ENCODE measurements around the gene EPHB2.

The EPHB2 gene

DNA sequence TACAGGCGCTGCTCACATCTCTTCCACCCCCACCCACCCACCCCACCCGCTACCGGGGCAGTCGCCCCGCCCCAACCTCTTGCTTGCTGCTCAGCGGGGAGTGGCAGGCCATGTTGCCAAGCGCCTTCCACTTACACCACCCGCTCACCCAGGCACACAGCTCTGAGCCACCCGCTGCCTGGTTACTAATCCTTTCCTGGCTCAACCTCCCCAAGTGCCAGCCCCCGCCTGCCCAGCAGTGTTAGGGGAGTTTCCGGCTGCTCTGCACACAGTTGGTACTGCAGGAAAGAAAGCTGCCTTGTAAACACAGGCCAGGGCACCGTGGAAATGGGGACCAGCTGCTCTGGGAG is 205.8 kb downstream of the EPHB2 start:
- H3K27ac Mint-ChIP-seq, result no peak overlapping the region
- no peak for ATAC-seq (replicated peaks)
- no peak for DNase-seq
- no peak overlapping the region for H3K4me3 Mint-ChIP-seq
- peaks cover 3% of the 10 kb centered on the region for H3K36me3 Mint-ChIP-seq (ENCODE audit: insufficient read depth)
- peaks cover 32 to 49% of the 10 kb centered on the region in 2 donors for H3K27me3 Mint-ChIP-seq
- no peaks in the 10 kb centered on the region for H3K9me3 Mint-ChIP-seq
- no peaks in the 10 kb centered on the region for H3K4me1 Mint-ChIP-seq (ENCODE audit: low read depth in 2 of 2)

DNA sequence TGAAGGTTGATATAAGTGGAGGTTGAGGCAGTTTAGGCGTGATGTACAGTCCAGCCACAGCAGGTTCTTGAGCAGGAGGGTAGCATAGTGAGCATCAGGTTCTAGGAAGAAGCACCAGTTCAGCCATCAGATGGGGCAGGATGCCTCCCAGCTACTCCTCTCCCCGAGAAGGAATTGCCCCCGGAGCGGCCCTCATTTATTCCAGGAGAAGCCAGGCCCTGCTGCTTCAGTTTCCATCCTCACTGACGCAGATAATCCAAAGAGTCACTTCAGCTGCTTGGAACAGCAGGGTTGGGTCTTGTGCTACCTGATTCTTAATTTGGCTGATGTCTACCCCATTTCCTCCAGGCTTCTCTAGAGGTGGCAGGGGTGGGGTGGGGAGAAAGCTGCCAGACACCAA is 207.3 kb downstream of the EPHB2 start:
- ATAC-seq (replicated peaks), result no peak
- H3K36me3 Mint-ChIP-seq (ENCODE audit: insufficient read depth), result peaks cover 3% of the 10 kb centered on the region
- no peaks in the 10 kb centered on the region for H3K9me3 Mint-ChIP-seq
- DNase-seq, result no peak
- H3K27me3 Mint-ChIP-seq, result peaks cover 35 to 55% of the 10 kb centered on the region in 2 donors
- H3K27ac Mint-ChIP-seq, result no peak overlapping the region
- no peak overlapping the region for H3K4me3 Mint-ChIP-seq
- H3K4me1 Mint-ChIP-seq (ENCODE audit: low read depth in 2 of 2), result no peaks in the 10 kb centered on the region

DNA sequence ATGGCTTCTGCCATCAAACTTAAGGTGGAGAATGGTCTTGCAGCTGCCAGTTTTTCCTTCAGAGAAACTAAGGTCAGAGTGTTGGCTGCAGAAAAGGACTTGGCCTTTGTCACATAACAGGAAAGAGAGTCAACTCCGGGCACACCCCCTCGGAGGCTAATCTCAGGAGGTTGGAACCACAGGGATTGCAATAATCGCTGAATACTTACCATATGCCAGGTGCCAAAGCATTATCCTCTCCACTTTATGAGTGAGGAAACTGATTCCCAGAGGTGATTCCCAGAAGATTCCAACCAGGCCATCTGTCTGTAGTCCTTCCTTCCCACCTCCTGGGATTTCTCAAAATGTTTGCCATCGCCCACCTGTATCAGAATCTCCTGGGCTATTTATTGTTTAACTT is 208.0 kb downstream of the EPHB2 start:
- no peak for DNase-seq
- Mint-ChIP-seq H3K27me3 (peaks cover 32 to 62% of the 10 kb centered on the region in 2 donors), H3K4me1 (ENCODE audit: low read depth in 2 of 2) (no peaks in the 10 kb centered on the region), H3K36me3 (ENCODE audit: insufficient read depth) (peaks cover 3% of the 10 kb centered on the region), H3K27ac (no peak overlapping the region), H3K9me3 (no peaks in the 10 kb centered on the region), H3K4me3 (no peak overlapping the region)
- no peak for ATAC-seq (replicated peaks)

DNA sequence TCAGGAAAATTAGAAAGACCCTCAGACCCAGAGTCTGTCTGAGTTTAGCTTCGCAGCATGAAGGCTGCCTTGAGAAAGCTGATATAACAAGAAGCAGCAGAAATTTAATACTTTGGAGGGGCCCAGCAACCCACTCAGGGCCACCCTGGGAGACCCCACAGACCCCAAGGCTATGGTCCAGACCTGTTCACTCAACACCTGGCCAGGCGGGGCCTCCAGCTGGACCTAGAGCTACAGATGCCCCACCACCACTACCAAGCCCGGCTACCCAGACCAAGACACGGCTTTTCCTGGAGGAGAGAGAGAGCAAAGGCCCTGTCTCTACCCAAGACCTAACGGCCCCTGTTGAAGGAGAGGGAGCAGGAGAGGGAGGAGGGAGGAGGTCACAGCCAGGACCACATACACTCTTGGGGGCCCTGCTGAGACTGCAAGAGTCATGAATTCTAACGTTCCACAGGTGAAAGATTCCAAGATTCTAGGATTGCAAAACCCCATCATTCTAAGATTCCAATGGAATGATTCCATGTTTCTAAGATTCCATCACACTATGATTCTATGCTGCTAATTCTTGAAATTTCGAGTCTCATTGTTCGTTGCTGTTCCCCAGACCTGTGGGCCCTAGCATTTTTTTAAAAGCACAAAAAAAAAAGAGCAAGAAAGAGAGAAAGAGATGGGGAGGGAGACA is 208.8 kb downstream of the EPHB2 start:
- no peak for DNase-seq
- H3K4me1 Mint-ChIP-seq (ENCODE audit: low read depth in 2 of 2), result no peaks in the 10 kb centered on the region
- H3K36me3 Mint-ChIP-seq (ENCODE audit: insufficient read depth), result peaks cover 3% of the 10 kb centered on the region
- no peaks in the 10 kb centered on the region for H3K9me3 Mint-ChIP-seq
- peaks cover 38 to 67% of the 10 kb centered on the region in 2 donors for H3K27me3 Mint-ChIP-seq
- ATAC-seq (replicated peaks), result no peak
- no peak overlapping the region for H3K27ac Mint-ChIP-seq
- no peak overlapping the region for H3K4me3 Mint-ChIP-seq

DNA sequence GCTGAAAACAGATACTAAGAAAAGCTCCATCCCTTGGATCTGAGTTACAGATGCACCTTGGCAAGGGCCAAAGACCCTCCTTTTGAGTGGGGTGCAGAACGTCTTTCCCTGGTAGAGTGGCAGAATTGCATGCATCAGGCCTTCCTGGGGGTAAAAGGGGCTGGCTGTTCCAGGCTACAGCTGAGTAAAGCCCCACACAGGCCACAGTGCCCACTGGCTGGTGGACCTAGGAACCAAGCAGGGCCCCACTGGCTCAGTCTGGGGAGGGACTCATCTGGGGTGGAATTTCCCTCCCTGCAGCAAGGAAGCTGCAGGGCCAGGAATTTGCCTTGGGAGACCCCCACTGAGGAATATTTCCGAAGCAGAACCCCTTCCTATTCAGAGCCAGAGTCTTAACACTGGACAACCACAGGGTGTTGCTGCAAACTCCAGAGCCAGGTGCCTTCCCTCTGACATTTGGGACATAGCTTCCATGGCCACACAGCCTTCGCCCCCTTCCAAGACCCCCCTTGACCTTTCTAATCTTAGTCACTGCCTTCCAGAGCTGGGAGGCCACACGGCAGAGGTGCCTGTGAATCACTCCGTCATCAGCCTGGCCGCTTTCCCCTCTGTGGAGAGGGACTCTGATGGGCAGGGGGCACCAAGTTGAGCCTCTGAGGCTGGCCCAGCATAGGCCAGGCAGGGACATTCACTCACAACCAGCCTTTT is 209.5 kb downstream of the EPHB2 start:
- no peak overlapping the region for H3K4me3 Mint-ChIP-seq
- ATAC-seq (replicated peaks), result no peak
- H3K9me3 Mint-ChIP-seq, result no peaks in the 10 kb centered on the region
- no peak overlapping the region for H3K27ac Mint-ChIP-seq
- H3K4me1 Mint-ChIP-seq (ENCODE audit: low read depth in 2 of 2), result peaks cover 0 to 1% of the 10 kb centered on the region in 2 donors
- no peak for DNase-seq
- H3K27me3 Mint-ChIP-seq, result peaks cover 38 to 67% of the 10 kb centered on the region in 2 donors
- H3K36me3 Mint-ChIP-seq (ENCODE audit: insufficient read depth), result peaks cover 3% of the 10 kb centered on the region

GRCh38 chr1:22920734-22921451 is 210.3 kb downstream of the EPHB2 start:
- H3K27me3 Mint-ChIP-seq, result peaks cover 35 to 64% of the 10 kb centered on the region in 2 donors
- H3K4me3 Mint-ChIP-seq, result no peak overlapping the region
- H3K4me1 Mint-ChIP-seq (ENCODE audit: low read depth in 2 of 2), result peaks cover 0 to 2% of the 10 kb centered on the region in 2 donors
- DNase-seq (no peak), ATAC-seq (replicated peaks) (no peak)
- no peaks in the 10 kb centered on the region for H3K36me3 Mint-ChIP-seq (ENCODE audit: insufficient read depth)
- no peaks in the 10 kb centered on the region for H3K9me3 Mint-ChIP-seq
- peak overlapping the region in 1 of 2 donors; percentile 27 for H3K27ac Mint-ChIP-seq

DNA sequence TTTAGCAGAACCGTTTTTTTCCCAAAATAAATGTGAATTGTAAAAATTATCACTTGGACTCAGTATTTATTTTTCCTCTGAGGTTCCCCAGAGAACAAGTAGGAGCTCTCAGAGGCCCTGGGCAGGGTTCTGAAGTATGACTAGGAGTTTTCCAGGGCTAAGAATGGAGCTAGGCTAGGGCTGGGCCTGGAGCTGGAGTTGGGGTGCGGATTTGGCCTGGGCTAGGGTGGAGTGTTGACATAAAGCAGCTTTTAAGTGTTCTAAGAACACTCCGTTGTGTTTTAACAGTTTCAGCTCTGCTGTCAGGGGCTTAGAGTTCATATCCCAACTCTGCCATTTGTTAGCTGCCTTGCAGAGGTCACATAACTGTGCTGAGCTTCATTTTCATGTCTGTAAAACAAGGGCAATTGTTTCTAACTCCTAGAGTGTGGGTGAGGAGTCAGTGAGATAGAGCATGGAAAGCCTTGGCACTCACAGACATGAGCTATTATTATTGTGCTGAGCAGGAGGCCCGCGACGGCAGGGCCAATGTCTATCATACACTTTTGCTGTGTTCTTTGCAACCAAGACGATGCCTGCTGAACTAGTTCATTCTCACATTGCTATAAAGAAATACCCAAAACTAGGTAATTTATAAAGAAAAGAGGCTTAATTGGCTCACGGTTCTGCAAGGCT is 210.9 kb downstream of the EPHB2 start:
- peaks cover 32 to 64% of the 10 kb centered on the region in 2 donors for H3K27me3 Mint-ChIP-seq
- H3K27ac Mint-ChIP-seq, result peak overlapping the region in 1 of 2 donors; percentile 27
- no peaks in the 10 kb centered on the region for H3K9me3 Mint-ChIP-seq
- peaks cover 0 to 2% of the 10 kb centered on the region in 2 donors for H3K4me1 Mint-ChIP-seq (ENCODE audit: low read depth in 2 of 2)
- no peak overlapping the region for H3K4me3 Mint-ChIP-seq
- DNase-seq (no peak), ATAC-seq (replicated peaks) (no peak)
- H3K36me3 Mint-ChIP-seq (ENCODE audit: insufficient read depth), result no peaks in the 10 kb centered on the region

DNA sequence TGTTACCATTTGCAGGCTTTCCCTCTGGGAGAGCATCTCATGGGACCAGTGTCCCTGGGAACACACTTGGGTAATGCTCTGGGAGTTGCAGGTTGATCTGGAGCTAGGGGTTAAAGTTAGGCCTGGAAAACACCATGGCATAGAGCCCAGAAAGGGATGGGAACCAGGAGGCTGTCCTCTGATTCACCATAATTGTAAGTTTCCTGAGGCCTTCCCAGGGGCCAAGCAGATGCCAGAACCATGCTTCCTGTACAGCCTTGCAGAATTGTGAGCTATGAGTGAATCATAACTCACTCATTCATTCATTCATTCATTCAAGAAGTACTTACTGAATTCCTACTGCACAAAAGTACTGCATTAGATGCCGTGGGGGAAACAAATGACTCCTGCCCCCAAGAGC is 212.0 kb downstream of the EPHB2 start:
- peaks cover 28 to 64% of the 10 kb centered on the region in 2 donors for H3K27me3 Mint-ChIP-seq

GRCh38 chr1:22925111-22925510 is 214.5 kb downstream of the EPHB2 start:
- Mint-ChIP-seq H3K36me3 (ENCODE audit: insufficient read depth) (no peaks in the 10 kb centered on the region), H3K27ac (no peak overlapping the region), H3K4me3 (no peak overlapping the region), H3K4me1 (ENCODE audit: low read depth in 2 of 2) (peaks cover 0 to 2% of the 10 kb centered on the region in 2 donors), H3K9me3 (no peaks in the 10 kb centered on the region), H3K27me3 (peaks cover 48 to 80% of the 10 kb centered on the region in 2 donors)
- DNase-seq, result no peak
- ATAC-seq (replicated peaks), result no peak

More for the DNA sequence above, 212.0 kb downstream of the EPHB2 start:
- H3K4me3 Mint-ChIP-seq, result no peak overlapping the region
- DNase-seq (no peak), ATAC-seq (replicated peaks) (no peak)
- H3K4me1 Mint-ChIP-seq (ENCODE audit: low read depth in 2 of 2), result peaks cover 0 to 2% of the 10 kb centered on the region in 2 donors
- no peaks in the 10 kb centered on the region for H3K9me3 Mint-ChIP-seq
- no peaks in the 10 kb centered on the region for H3K36me3 Mint-ChIP-seq (ENCODE audit: insufficient read depth)
- no peak overlapping the region for H3K27ac Mint-ChIP-seq

DNA sequence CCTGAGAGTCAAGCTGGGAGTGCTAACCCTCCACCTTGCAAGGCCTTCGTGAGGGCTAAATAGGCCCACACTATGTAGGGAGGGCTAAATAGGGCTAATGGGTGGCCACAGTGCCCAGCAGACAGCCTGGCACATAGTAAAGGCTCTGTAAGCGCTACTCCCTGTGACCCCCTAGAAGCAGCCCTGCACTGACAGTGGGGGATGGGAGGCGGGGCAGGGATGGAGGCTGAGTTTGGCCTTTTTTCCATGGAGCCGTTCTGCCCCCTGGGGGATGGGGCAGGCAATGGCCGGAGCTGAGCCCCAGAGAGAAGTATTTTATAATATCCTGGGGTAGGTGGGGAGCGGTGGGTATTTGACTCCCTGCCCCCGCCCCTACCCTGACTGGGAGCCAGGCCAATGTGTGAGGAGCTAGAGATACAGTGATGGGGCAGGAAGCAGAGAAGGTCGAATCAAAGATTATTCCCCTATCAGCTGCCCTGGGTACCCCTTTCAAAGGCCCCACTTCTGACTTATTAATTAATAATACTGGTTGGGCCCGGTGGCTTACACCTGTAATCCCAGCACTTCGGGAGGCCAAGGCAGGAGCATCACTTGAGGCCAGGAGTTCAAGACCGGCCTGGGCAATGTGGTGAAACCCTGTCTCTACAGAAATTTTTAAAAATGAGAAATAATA is 219.7 kb downstream of the EPHB2 start:
- Mint-ChIP-seq H3K9me3 (no peaks in the 10 kb centered on the region), H3K4me3 (no peak overlapping the region), H3K4me1 (ENCODE audit: low read depth in 2 of 2) (no peaks in the 10 kb centered on the region), H3K27me3 (peaks cover 40 to 52% of the 10 kb centered on the region in 2 donors), H3K36me3 (ENCODE audit: insufficient read depth) (no peaks in the 10 kb centered on the region), H3K27ac (no peak overlapping the region)
- ATAC-seq (replicated peaks) (no peak), DNase-seq (peak in 2 of 3 experiments; percentile 6 to 12)

DNA sequence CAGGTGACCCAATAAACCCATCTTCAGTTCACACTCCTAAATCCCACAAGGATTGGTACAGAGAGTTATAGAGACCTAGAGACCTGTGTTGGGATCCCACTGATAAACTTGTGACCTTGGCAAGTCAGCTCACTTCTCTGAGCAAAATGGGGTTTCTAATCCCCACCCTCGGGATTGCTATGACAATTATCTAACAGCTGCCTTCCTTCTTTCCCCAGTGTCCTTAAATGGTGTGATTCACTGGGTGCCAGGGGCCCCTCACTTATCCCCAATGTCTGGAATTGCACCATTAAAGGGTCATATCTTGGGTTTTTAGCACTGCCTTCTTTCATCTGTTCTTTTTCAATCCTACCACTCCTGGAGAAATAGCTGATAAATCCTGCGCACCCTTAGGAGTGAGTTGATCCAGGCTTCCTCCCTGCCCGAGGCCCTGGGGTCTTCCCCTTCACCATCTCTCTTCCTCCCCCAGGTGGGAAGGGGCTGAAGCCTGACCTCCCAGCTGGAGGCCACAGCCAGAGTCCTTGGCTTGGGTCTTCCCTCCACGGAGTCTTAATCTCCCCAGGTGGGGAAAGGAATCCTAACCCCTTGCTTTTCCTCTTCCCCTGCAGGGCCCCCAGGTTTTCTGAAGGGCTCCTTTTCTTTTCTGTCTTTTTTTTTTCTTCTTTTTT is 222.3 kb downstream of the EPHB2 start:
- H3K36me3 Mint-ChIP-seq (ENCODE audit: insufficient read depth), result no peaks in the 10 kb centered on the region
- ATAC-seq (replicated peaks), result no peak
- H3K27me3 Mint-ChIP-seq, result peaks cover 36 to 44% of the 10 kb centered on the region in 2 donors
- H3K9me3 Mint-ChIP-seq, result no peaks in the 10 kb centered on the region
- no peak overlapping the region for H3K4me3 Mint-ChIP-seq
- no peak overlapping the region for H3K27ac Mint-ChIP-seq
- DNase-seq, result no peak
- no peaks in the 10 kb centered on the region for H3K4me1 Mint-ChIP-seq (ENCODE audit: low read depth in 2 of 2)

GRCh38 chr1:22935433-22935832 is 224.8 kb downstream of the EPHB2 start:
- Mint-ChIP-seq H3K9me3 (no peaks in the 10 kb centered on the region), H3K27me3 (peaks cover 20 to 28% of the 10 kb centered on the region in 2 donors), H3K27ac (no peak overlapping the region), H3K4me3 (no peak overlapping the region), H3K4me1 (ENCODE audit: low read depth in 2 of 2) (no peaks in the 10 kb centered on the region), H3K36me3 (ENCODE audit: insufficient read depth) (no peaks in the 10 kb centered on the region)
- ATAC-seq (replicated peaks) (no peak), DNase-seq (no peak)

All from effector memory CD8-positive, alpha-beta T cell (primary cell).